Kidney tubule cell (primary cell): Measurements from ENCODE around the gene FGF3.

ENCODE experiments used
- DNase-seq: peaks from one replicate; pipeline ENCODE4 v3.0.0-alpha.2; 2018; ENCODE audit warnings: low spot score

Gene FGF3

DNA sequence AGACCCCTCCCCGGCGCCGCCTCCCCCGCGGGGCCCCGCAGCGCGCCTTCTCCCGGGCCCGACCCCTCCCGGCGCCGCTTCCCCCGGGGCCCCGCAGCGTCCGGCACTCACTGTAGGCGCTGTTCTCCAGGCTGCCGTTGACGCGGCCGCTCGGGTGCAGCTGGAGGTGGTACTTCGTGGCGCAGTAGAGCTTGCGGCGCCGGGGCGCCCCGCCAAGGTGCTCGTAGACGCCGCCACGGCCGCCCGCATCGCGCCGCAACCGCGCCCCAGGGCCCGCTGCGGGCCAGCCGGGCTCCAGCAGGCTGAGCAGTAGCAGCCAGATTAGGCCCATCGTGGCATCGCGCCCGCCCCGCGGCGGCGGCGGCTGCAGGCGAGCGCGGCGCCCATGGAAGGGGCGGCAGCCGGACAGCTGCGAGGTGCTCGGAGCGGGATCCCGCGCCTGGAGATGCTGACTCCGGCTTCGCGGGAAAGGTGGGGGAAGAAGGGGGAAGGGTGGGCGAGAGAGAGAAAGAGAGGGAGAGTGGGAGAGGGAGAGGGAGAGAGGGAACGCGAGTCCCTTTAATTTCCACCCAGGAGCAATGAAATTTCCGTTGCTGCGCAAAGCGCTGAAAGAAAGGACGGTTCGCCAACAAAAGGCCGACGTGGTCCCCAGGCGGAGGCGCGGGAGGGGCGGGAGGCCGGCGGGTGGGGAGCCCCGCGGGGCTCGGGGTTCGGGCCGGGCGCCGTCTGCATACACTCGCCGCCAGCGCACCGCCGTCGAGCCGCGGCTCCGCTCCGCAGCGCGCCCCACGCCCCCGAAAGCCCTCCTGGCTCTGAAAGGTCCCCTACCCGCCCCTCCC is at the start of gene FGF3:
Gene FGF3, minus strand, starts transcription at position 814 of the 839 bp plus-strand sequence. Its CDS starts 483 bp downstream, at position 331.
- no peak for DNase-seq

DNA sequence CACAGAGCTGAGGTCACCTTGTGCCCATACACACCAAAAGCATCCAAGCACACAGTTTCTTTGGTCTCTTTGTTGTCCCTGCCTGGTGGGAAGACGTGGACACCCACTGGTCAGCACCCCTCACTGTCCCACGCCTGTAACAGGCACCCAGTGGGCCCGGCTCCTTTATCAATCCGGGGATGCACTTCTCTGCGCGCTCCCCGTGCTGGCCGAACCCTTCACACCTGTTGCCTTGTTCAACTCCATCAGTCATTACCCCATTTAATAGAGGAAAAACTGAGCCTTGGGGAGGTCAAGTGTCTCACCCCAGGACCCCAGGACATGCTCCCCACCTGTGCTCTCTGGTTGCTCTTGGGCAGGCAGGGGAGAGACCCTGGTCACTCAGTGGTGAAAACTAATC is 49.7 kb upstream of the FGF3 start:
- no peak for DNase-seq

DNA sequence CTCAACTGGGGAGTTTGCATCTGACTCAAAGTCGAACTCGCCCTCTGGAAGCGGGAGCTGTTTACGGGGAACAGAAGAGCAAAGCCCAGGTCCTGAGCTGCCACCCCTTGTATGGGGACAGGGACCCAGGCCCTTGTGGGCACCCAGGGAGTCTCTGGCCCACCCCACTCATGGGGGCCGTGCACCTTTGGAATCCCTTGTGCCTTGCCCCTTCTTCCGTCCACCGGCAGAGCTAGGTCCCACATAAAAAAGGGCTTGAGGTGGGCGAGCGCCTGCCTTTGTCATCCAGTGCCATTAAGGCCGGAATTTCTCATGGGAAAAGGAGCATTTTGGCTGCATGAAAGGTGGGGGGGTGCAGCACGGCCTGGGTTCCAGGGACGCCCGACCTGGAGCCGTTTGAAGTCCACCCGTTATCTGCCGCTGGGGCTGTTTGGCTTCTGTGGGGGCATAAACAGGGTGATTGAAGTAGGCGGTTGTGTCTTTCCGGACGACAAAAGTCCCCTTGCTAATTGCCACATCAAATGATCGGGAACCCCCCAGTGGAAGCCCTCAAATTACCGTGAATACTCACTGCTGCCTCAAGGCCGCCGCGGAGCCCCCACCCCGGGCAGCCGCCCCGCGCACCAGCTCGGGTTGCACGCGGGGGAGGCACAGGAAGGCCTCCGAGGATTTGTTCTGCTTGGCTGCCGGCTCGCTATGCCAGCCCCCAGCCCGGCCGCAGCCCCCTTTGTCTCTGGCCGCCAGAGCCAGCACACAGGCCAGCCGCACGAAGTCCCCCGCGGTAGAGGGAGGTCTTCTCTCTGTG is 49.0 kb upstream of the FGF3 start:
- DNase-seq, result no peak

- peak; percentile 85 for DNase-seq
Observed at GRCh38 chr11:69867076-69868005, 48.1 kb upstream of the FGF3 start.

DNA sequence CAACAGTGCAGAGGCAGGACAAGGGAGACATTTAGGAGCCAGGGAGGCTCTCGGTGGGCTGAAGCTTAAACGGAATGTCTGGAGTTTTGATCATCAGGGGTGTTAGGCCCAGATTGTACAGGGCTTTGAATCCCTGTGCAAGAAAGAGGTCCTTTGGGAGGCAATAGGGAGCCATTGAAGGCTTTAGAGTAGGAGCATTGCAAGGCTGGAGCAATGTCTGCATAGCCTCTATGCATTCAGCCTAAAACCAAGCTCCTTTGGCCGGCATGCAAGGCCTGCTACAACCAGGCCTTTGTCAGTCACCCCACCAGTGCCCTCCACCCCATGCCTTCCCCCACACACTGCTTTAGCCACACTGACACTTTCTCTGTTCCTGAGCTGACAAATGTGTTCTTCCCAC is 47.4 kb upstream of the FGF3 start:
- no peak for DNase-seq

- DNase-seq, result no peak
Observed at GRCh38 chr11:69865707-69866106, 46.5 kb upstream of the FGF3 start.

DNA sequence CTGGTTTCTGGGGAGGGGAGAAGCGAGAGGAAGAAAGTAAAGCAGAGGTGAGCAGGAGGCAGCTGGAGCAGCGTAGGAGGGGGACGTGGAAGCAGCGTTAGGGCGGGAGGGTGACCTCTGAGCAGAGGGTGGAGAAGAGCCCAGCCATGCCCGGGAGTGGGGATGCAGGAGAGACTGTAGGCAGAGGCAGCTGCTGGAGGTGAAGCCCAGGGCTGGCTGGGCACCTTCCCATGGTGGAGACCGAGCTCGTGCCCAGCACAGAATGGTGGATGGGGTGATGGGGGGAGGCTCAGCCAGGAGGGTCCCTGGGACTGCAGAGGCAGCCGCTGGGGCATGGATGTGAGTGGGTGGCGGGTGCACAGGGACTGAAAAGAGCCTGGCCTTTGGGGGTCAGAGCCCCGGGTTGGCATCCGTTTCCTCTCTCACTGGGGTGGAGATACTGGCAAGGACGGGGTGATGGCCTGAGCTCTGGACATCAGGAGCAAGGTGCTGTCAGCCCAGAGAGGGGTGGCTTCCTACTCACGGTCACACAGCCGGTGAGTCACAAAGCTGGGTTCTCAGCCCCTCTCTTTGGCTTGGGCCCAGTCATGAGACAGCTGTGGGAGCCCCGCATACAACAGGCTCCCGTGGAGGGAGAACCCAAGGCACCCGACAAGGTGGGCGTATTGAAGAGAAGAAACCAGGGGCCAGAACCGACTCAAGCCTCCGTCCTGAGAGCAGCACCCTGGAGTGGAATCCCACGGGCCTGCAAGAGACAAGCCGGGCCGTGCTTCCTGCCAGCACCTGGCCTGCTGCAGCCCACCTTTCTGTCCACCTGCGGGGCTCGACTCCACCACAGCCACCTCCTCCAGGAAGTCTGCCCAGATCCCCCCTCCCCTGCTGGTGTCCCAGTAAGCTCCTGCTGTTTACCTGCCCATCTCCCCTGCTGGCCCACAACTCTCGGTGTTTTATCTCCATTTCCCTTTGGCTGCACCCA is 45.8 kb upstream of the FGF3 start:
- DNase-seq, result no peak

GRCh38 chr11:69863544-69864200 is 44.5 kb upstream of the FGF3 start:
- DNase-seq, result no peak

DNA sequence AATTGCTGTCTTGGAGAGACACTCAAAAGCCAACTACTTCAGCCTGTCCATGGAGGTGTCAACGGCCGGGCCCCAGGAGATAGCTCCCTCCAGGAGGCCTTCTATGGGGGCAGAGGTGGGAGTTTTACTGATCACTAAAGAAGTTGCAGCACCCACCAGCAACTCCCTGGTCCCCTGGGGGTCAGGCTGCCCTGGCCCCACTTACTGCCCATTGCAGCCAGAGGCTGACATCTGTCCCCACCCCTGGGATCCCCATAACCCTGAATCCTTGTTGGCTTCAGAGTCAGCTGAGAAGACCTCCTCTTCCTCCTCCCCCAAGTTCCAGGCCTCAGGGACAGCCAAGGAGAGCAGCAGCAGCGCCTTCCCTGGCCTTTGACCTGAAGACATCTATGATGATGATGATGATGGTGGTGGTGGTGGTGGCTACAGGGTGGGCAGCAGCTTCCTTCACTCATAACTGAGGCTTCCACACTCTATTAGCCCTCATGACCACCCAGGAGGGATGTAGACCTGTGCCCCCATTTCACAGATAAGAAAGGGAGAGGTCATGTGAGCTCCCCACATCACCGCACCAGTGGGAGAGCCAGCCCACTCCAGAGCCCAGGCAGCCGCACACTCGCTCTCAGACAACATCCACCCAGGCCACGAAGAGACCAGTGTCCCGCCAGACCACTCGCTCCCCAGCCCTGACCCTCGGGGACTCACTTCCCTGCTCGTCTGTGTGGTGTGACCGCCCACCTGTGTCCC is 43.8 kb upstream of the FGF3 start:
- DNase-seq, result no peak

- DNase-seq, result no peak
Observed at GRCh38 chr11:69862331-69862771, 43.1 kb upstream of the FGF3 start.

DNA sequence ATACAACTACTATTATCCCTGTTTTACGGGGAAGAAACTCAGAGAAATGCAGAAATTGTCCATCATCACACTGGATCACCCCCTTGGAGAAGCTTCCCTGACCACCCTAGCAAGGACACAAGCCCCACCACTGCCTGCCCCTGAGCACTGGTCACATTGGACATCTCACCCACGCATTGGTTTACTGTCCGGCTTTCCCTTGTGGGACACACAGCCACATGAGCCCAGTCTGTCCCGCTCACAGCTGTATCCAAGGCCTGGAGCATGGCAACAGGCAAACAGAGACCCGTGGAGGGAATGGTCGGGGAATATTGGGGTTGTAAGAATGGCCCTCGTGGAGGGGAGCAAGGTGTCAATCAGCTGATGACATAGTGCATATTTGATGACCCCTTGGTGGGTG is 42.7 kb upstream of the FGF3 start:
- no peak for DNase-seq

DNA sequence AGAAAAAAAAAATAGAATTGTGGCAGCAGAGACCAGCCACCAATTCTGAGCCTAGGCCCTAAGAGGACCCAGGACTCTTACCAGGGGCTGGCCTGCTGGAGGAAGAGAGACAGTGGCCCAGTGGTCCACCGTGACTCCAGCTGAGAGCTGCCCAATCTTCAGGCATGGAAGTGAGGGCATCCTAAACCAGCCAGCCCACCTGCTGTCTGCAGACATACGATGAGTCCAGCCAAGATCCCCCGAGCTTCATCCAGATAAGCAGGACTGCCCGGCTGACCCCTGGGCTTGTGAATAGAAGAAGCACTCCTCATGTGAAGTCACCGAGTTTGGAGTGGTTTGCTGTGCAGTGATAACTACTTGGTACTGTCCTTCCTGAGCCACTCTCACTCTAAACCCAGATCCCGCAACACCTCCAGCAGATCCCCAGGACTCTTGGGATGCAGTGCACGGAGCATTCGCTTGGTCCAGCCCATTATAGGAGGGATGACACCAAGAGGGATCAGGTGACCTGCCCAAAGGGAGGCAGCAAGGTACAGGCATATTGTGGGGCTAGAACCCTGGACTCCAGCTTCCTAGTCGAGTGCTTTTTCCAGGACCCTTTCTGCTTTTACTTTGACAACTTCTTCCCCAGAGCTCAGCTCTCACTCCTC is 41.7 kb upstream of the FGF3 start:
- no peak for DNase-seq

- no peak for DNase-seq
Observed at GRCh38 chr11:69860244-69860643, 41.0 kb upstream of the FGF3 start.

- DNase-seq, result no peak
Observed at GRCh38 chr11:69859275-69859934, 40.2 kb upstream of the FGF3 start.

- peak; percentile 65 for DNase-seq
Observed at GRCh38 chr11:69855421-69855820, 36.2 kb upstream of the FGF3 start.

- peak; percentile 82 for DNase-seq
Observed at GRCh38 chr11:69854713-69855112, 35.5 kb upstream of the FGF3 start.

DNA sequence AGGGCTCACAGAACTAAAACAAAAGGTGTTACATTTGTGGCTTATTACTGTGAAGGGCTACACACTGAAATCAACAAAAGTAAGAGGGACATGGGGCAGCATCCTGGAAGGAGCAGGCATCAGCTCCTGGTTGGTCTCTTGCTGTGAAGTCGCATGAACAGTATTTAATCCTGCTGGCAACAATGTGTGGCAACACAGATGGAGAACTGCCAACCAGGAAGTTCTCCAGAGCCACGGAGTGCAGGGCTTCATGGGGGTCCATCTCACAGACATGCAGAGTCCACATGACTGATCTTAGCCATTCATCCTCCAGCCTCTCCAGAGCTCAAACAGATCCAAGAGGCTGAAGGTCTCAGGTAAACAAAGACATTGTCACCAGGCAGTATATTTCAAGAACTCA is 32.8 kb upstream of the FGF3 start:
- DNase-seq, result peak; percentile 2

DNA sequence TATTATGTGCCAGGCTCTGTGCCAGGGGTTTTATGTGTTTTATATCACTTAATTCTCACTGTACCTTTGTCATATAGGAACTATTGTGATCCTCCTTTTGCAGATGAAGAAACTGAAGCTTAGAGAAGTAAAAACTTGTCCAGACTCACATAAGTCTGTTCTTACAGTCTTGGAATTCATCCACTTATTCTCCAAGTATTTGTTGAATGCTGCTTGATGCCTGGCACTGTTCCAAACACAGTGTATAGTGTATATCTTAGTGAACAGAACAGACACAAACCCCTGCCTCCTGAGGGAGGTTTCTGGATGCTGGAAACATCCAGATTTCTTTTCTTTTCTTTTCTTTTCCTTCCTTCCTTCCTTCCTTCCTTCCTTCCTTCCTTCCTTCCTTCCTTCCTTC is 29.0 kb upstream of the FGF3 start:
- no peak for DNase-seq

GRCh38 chr11:69844396-69844795 is 25.2 kb upstream of the FGF3 start:
- no peak for DNase-seq
